Stimulated activated CD4-positive, alpha-beta T cell treated with anti-CD3 and anti-CD28 coated beads, Interleukin-4, amount 100 ng/mL, for 24 hours (primary cell): ENCODE results near the gene IL7R.
"Not testable (repeated sequence)": the region's sequence is repeated elsewhere in the genome, so short reads cannot be mapped to it uniquely, and the experiment has no call there.

Experiments used
- DNase-seq: peaks from one replicate; pipeline ENCODE4 v3.0.0-alpha.2; 2020

The IL7R gene

GRCh38 chr5:35879096-35879495 is 22.4 kb downstream of the IL7R start:
- no peak for DNase-seq

- no peak for DNase-seq
Measured at GRCh38 chr5:35879649-35880048, 23.0 kb downstream of the IL7R start.

- DNase-seq: no peak
Measured at GRCh38 chr5:35880156-35880555, 23.5 kb downstream of the IL7R start.

- no peak for DNase-seq
Measured at GRCh38 chr5:35881758-35882157, 25.1 kb downstream of the IL7R start.

- no peak for DNase-seq
Measured at GRCh38 chr5:35884191-35884769, 27.6 kb downstream of the IL7R start.

GRCh38 chr5:35884773-35885172 is 28.1 kb downstream of the IL7R start:
- no peak for DNase-seq

- DNase-seq: no peak
Measured at GRCh38 chr5:35886381-35886780, 29.7 kb downstream of the IL7R start.

- no peak for DNase-seq
Measured at GRCh38 chr5:35887321-35888100, 30.8 kb downstream of the IL7R start.

GRCh38 chr5:35890021-35891020 is 33.6 kb downstream of the IL7R start:
- no peak for DNase-seq

- DNase-seq: not testable (repeated sequence)
Measured at GRCh38 chr5:35892799-35893198, 36.1 kb downstream of the IL7R start.

- no peak for DNase-seq
Measured at GRCh38 chr5:35894131-35894530, 37.4 kb downstream of the IL7R start.

- DNase-seq: no peak
Measured at GRCh38 chr5:35898952-35899660, 42.4 kb downstream of the IL7R start.

GRCh38 chr5:35899800-35900199 is 43.1 kb downstream of the IL7R start:
- no peak for DNase-seq

- DNase-seq: no peak
Measured at GRCh38 chr5:35900972-35901695, 44.4 kb downstream of the IL7R start.

- DNase-seq: no peak
Measured at GRCh38 chr5:35902046-35902672, 45.5 kb downstream of the IL7R start.

GRCh38 chr5:35903631-35904203 is 47.0 kb downstream of the IL7R start:
- DNase-seq: no peak

GRCh38 chr5:35904443-35905132 is 47.9 kb downstream of the IL7R start:
- peak; percentile 45 for DNase-seq

- DNase-seq: no peak
Measured at GRCh38 chr5:35908228-35908627, 51.5 kb downstream of the IL7R start.

GRCh38 chr5:35908814-35909213 is 52.1 kb downstream of the IL7R start:
- DNase-seq: no peak

GRCh38 chr5:35919191-35919590 is 62.5 kb downstream of the IL7R start:
- DNase-seq: peak; percentile 31

- no peak for DNase-seq
Measured at GRCh38 chr5:35920890-35921289, 64.2 kb downstream of the IL7R start.
